ENCODE results near the gene EVA1C. TPM values are rescaled to one million over a fixed set of nuclear protein-coding genes. Genes with fewer than 3 reads are reported as not detected.

The EVA1C gene
- total RNA-seq, 1 experiment from 2014 or later, result 0.98 TPM

DNA sequence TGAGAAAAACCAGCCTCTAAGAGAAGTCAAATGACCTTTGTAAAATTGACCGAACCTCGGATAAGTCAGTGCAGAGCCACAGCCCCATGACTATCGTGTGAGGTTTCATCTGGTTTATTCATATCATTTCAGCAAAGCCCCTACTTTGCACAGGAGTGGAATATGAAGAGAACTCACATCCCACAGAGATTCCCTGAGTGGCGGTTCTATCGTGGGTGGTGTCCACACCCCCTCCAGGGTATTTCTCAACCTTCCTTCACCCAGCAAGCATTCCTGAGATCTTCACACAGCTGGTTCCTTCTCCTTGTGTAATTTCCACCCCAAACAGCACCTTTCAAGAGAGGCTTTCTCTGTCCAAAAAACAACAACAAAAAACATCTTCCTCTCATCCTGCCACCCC is 47.5 kb downstream of the EVA1C start:
- H2AK5ac ChIP-seq (ENCODE audit: insufficient read length, low read length), result no peak overlapping the region
- no peak overlapping the region for H2BK120ac ChIP-seq (ENCODE audit: low read depth, low read length, poor library complexity, severe bottlenecking)
- no peak overlapping the region for H2BK12ac ChIP-seq (ENCODE audit: insufficient read length, low read depth, low read length)
- H3K4ac ChIP-seq (ENCODE audit: low read depth, low read length), result no peak overlapping the region
- Mint-ChIP-seq H3K4me3 (no peak overlapping the region), H3K9me3 (peaks cover 0 to 17% of the 10 kb centered on the region in 2 experiments; a peak in 3 of 5 replicates), H3K36me3 (ENCODE audit: insufficient read depth in 1 of 3, low read depth in 3 of 3) (peaks cover 0 to 17% (median 5%) of the 10 kb centered on the region in 3 experiments; a peak in 5 of 7 replicates), H3K4me1 (peaks cover 18 to 23% of the 10 kb centered on the region in 2 experiments), H3K27me3 (ENCODE audit: low read depth) (no peaks in the 10 kb centered on the region; the same call in 1 of the 2 replicates), H3K27ac (peak overlapping the region in 1 of 3 experiments; percentile 8; a peak in 2 of 7 replicates)
- H3K56ac ChIP-seq (ENCODE audit: insufficient read length, low read depth, low read length), result no peak overlapping the region
- H3K4me2 ChIP-seq (ENCODE audit: insufficient read depth, insufficient read length, low read length), result no peak overlapping the region
- H4K91ac ChIP-seq (ENCODE audit: insufficient read length, low read depth, low read length), result no peak overlapping the region
- no peak overlapping the region for H3K14ac ChIP-seq (ENCODE audit: insufficient read depth, low read length)
- no peak overlapping the region for H3K23ac ChIP-seq (ENCODE audit: insufficient read length, low read depth, low read length)
- H3K23me2 ChIP-seq (ENCODE audit: insufficient read length, low read depth, low read length, poor library complexity, severe bottlenecking), result no peaks in the 10 kb centered on the region
- no peak for DNase-seq
- peaks cover 5% of the 10 kb centered on the region for H3K9me3 ChIP-seq (ENCODE audit: control insufficient read depth, low read depth, low read length)
- H3K4me1 ChIP-seq (ENCODE audit: insufficient read depth, low read length), result no peaks in the 10 kb centered on the region
- no peaks in the 10 kb centered on the region for H3K79me1 ChIP-seq (ENCODE audit: insufficient read depth, low read depth, low read length, poor library complexity, severe bottlenecking)
- H3K27me3 ChIP-seq (ENCODE audit: insufficient read depth, low read length), result no peaks in the 10 kb centered on the region
- no peak overlapping the region for H3K18ac ChIP-seq (ENCODE audit: insufficient read length, low read depth, low read length)
- no peak overlapping the region for H2AFZ ChIP-seq (ENCODE audit: low read length)
- no peak overlapping the region for H2BK20ac ChIP-seq (ENCODE audit: low read depth, low read length, poor library complexity, severe bottlenecking)
- no peak overlapping the region for H4K8ac ChIP-seq (replicated peaks; ENCODE audit: insufficient read length, low read depth, low read length)
- no peak overlapping the region for H3K27ac ChIP-seq (ENCODE audit: insufficient read length, low read depth, low read length)
- H3K9ac ChIP-seq (ENCODE audit: extremely low read depth, insufficient read length, low read length), result no peak overlapping the region
- no peaks in the 10 kb centered on the region for H4K20me1 ChIP-seq (ENCODE audit: control insufficient read depth, insufficient read depth, insufficient read length)
- no peak overlapping the region for H2BK15ac ChIP-seq (ENCODE audit: low read depth, low read length)
- no CpG with 5 or more reads among the region's 5 CpGs for WGBS (ENCODE audit: extremely low coverage, insufficient read length, low lambda C conversion rate)
- no peak overlapping the region for H2BK5ac ChIP-seq (ENCODE audit: insufficient read length, low read length)
- H4K5ac ChIP-seq (ENCODE audit: insufficient read length, low read depth, low read length), result no peak overlapping the region
- H3T11ph ChIP-seq (ENCODE audit: low read length), result no peak overlapping the region
- H3K79me2 ChIP-seq (ENCODE audit: insufficient read depth, low read length), result no peaks in the 10 kb centered on the region
- TF ChIP-seq, protein P1, sequence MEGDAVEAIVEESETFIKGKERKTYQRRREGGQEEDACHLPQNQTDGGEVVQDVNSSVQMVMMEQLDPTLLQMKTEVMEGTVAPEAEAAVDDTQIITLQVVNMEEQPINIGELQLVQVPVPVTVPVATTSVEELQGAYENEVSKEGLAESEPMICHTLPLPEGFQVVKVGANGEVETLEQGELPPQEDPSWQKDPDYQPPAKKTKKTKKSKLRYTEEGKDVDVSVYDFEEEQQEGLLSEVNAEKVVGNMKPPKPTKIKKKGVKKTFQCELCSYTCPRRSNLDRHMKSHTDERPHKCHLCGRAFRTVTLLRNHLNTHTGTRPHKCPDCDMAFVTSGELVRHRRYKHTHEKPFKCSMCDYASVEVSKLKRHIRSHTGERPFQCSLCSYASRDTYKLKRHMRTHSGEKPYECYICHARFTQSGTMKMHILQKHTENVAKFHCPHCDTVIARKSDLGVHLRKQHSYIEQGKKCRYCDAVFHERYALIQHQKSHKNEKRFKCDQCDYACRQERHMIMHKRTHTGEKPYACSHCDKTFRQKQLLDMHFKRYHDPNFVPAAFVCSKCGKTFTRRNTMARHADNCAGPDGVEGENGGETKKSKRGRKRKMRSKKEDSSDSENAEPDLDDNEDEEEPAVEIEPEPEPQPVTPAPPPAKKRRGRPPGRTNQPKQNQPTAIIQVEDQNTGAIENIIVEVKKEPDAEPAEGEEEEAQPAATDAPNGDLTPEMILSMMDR (conservative IDR thresholded peaks at IDR 0.05), result no peak
